Neural progenitor cell (in vitro differentiated cells): ENCODE data around the gene SLC51B. TPM values are rescaled to one million over a fixed set of nuclear protein-coding genes. Genes with fewer than 3 reads are reported as not detected.

Experiments used
- DNase-seq: peaks from one replicate; pipeline ENCODE4 v3.0.0-alpha.2; 2016; ENCODE audit warnings: low spot score
- H2AFZ ChIP-seq: fragments of 200-600 bp; sonication (generic); replicated peaks from 2 replicates; pipeline ENCODE4 v1.6.1; 2016; ENCODE audit warnings: antibody characterized with exemption
- H3F3A ChIP-seq: fragments of 200-600 bp; sonication (generic); 2 replicates; pipeline ENCODE4 v1.6.1; 2016; ENCODE audit warnings: antibody characterized with exemption, low read depth
- H3K27ac ChIP-seq: fragments of 200-600 bp; sonication (generic); 2 replicates; pipeline ENCODE4 v1.5.1; 2016; ENCODE audit warnings: mild to moderate bottlenecking
- H3K27me3 ChIP-seq: fragments of 200-600 bp; sonication (generic); 2 replicates; pipeline ENCODE4 v1.6.1; 2016; ENCODE audit warnings: mild to moderate bottlenecking, moderate library complexity
- H3K36me3 ChIP-seq: fragments of 200-600 bp; sonication (generic); 2 replicates; pipeline ENCODE4 v1.5.1; 2016
- H3K4me1 ChIP-seq: fragments of 200-600 bp; sonication (generic); 2 replicates; pipeline ENCODE4 v1.6.1; 2016; ENCODE audit warnings: mixed run types
- H3K4me2 ChIP-seq: fragments of 200-600 bp; sonication (generic); 2 replicates; pipeline ENCODE4 v1.6.1; 2016
- H3K4me3 ChIP-seq: fragments of 200-600 bp; sonication (generic); 2 replicates; pipeline ENCODE4 v1.5.1; 2016
- H3K79me2 ChIP-seq: fragments of 200-600 bp; sonication (generic); 2 replicates; pipeline ENCODE4 v1.6.1; 2016; ENCODE audit warnings: low read depth
- H3K9ac ChIP-seq: fragments of 200-600 bp; sonication (generic); 2 replicates; pipeline ENCODE4 v1.6.1; 2016
- H3K9me3 ChIP-seq: fragments of 200-600 bp; sonication (generic); 2 replicates; pipeline ENCODE4 v1.5.1; 2016; ENCODE audit warnings: low read depth
- H4K20me1 ChIP-seq: fragments of 200-600 bp; sonication (generic); 2 replicates; pipeline ENCODE4 v1.6.1; 2016; ENCODE audit warnings: low read depth
- H3K27ac Mint-ChIP-seq: 3 replicates; pipeline ENCODE4 v1.8.0; 2021; ENCODE audit warnings: mixed read lengths
- H3K27me3 Mint-ChIP-seq: 2 replicates; pipeline ENCODE4 v1.8.0; 2022; ENCODE audit warnings: low read depth, mild to moderate bottlenecking, inconsistent platforms, moderate library complexity, mixed read lengths; ENCODE audit not compliant: insufficient read depth
- H3K36me3 Mint-ChIP-seq: 3 replicates; pipeline ENCODE4 v1.8.0; 2021; ENCODE audit warnings: mixed read lengths
- H3K4me1 Mint-ChIP-seq: 3 replicates; pipeline ENCODE4 v1.8.0; 2021; ENCODE audit warnings: mixed read lengths
- H3K4me3 Mint-ChIP-seq: 3 replicates; pipeline ENCODE4 v1.8.0; 2021; ENCODE audit warnings: mild to moderate bottlenecking, moderate library complexity, mixed read lengths
- H3K9me3 Mint-ChIP-seq: 3 replicates; pipeline ENCODE4 v1.8.0; 2020; ENCODE audit warnings: mixed read lengths
- CTCF ChIP-seq: fragments of 200-600 bp; sonication (generic); IDR thresholded peaks from 2 replicates; pipeline ENCODE4 v1.5.1; 2017; ENCODE audit warnings: antibody characterized with exemption, mild to moderate bottlenecking
- EZH2 ChIP-seq: fragments of 200-600 bp; sonication (generic); IDR thresholded peaks from 2 replicates; pipeline ENCODE4 v1.6.1; 2017; ENCODE audit warnings: antibody characterized with exemption, mild to moderate bottlenecking, moderate library complexity
- EZH2phosphoT487 ChIP-seq: fragments of 200-600 bp; sonication (generic); IDR thresholded peaks from 2 replicates; pipeline ENCODE4 v1.6.1; 2017; ENCODE audit warnings: antibody characterized with exemption
- total RNA-seq: library from RNA; depleted of rRNA; stranded (reverse); fragments of >200 nt; gene quantifications from 2 replicates; pipeline ENCODE4 v1.2.3, GENCODE V29; 2015; ENCODE audit warnings: low replicate concordance

The SLC51B gene
- total RNA-seq, 1 donor from 2014 or later = not detected

GRCh38 chr15:65049418-65049840, 4.2 kb downstream of the SLC51B start:
- no peak overlapping the region for H2AFZ ChIP-seq
- no peaks in the 10 kb centered on the region for H3K9me3 ChIP-seq
- no peaks in the 10 kb centered on the region for H3K36me3 ChIP-seq
- Mint-ChIP-seq H3K36me3 (no peaks in the 10 kb centered on the region), H3K4me1 (peaks cover 30% of the 10 kb centered on the region), H3K27me3 (peaks cover 3% of the 10 kb centered on the region), H3K4me3 (peak overlapping the region; percentile 54), H3K27ac (no peak overlapping the region), H3K9me3 (no peaks in the 10 kb centered on the region)
- H3F3A ChIP-seq = peaks cover 1% of the 10 kb centered on the region
- peaks cover 1% of the 10 kb centered on the region for H4K20me1 ChIP-seq
- no peak overlapping the region for H3K27ac ChIP-seq
- TF ChIP-seq EZH2phosphoT487 = no peak
- no peaks in the 10 kb centered on the region for H3K79me2 ChIP-seq
- H3K27me3 ChIP-seq = peaks cover 13% of the 10 kb centered on the region
- no peaks in the 10 kb centered on the region for H3K4me1 ChIP-seq
- H3K9ac ChIP-seq = no peak overlapping the region
- DNase-seq = peak; percentile 98
- H3K4me2 ChIP-seq = peak overlapping the region; percentile 69
- H3K4me3 ChIP-seq = peak overlapping the region; percentile 32

- Histone ChIP-seq H3F3A (peaks cover 2% of the 10 kb centered on the region), H3K9ac (no peak overlapping the region), H3K4me3 (no peak overlapping the region), H3K27ac (no peak overlapping the region), H4K20me1 (peaks cover 8% of the 10 kb centered on the region), H3K36me3 (no peaks in the 10 kb centered on the region), H3K27me3 (peaks cover 13% of the 10 kb centered on the region), H3K9me3 (no peaks in the 10 kb centered on the region), H3K79me2 (no peaks in the 10 kb centered on the region), H3K4me2 (no peak overlapping the region), H3K4me1 (no peaks in the 10 kb centered on the region), H2AFZ (no peak overlapping the region)
- H3K27ac Mint-ChIP-seq = peak overlapping the region; percentile 2
- DNase-seq = no peak
- no peaks in the 10 kb centered on the region for H3K36me3 Mint-ChIP-seq
- no peaks in the 10 kb centered on the region for H3K9me3 Mint-ChIP-seq
- no peak for TF ChIP-seq CTCF
- TF ChIP-seq EZH2 = no peak
- no peak for TF ChIP-seq EZH2phosphoT487
- peak overlapping the region; percentile 54 for H3K4me3 Mint-ChIP-seq
- H3K27me3 Mint-ChIP-seq = no peaks in the 10 kb centered on the region
- H3K4me1 Mint-ChIP-seq = peaks cover 23% of the 10 kb centered on the region
Measured at GRCh38 chr15:65050270-65050669, 5.1 kb downstream of the SLC51B start.

GRCh38 chr15:65051266-65051665, 6.1 kb downstream of the SLC51B start:
- DNase-seq = no peak
- Histone ChIP-seq H3K9ac (no peak overlapping the region), H3K4me2 (no peak overlapping the region), H3K27ac (no peak overlapping the region), H3F3A (peaks cover 2% of the 10 kb centered on the region), H4K20me1 (peaks cover 8% of the 10 kb centered on the region), H3K36me3 (no peaks in the 10 kb centered on the region), H2AFZ (no peak overlapping the region), H3K4me3 (no peak overlapping the region), H3K9me3 (no peaks in the 10 kb centered on the region), H3K79me2 (no peaks in the 10 kb centered on the region), H3K4me1 (no peaks in the 10 kb centered on the region), H3K27me3 (peaks cover 13% of the 10 kb centered on the region)
- Mint-ChIP-seq H3K4me3 (peak overlapping the region; percentile 29), H3K27ac (no peak overlapping the region), H3K36me3 (no peaks in the 10 kb centered on the region), H3K9me3 (no peaks in the 10 kb centered on the region), H3K27me3 (no peaks in the 10 kb centered on the region), H3K4me1 (peaks cover 26% of the 10 kb centered on the region)
- TF ChIP-seq EZH2phosphoT487 (no peak), CTCF (no peak), EZH2 (no peak)

- Histone ChIP-seq H3K36me3 (no peaks in the 10 kb centered on the region), H3K79me2 (no peaks in the 10 kb centered on the region), H2AFZ (no peak overlapping the region), H3K4me3 (no peak overlapping the region), H3K9me3 (no peaks in the 10 kb centered on the region), H3K4me1 (no peaks in the 10 kb centered on the region), H4K20me1 (peaks cover 8% of the 10 kb centered on the region), H3K4me2 (no peak overlapping the region), H3F3A (peaks cover 2% of the 10 kb centered on the region), H3K9ac (no peak overlapping the region), H3K27me3 (peaks cover 13% of the 10 kb centered on the region), H3K27ac (no peak overlapping the region)
- H3K27ac Mint-ChIP-seq = peak overlapping the region; percentile 23
- H3K4me1 Mint-ChIP-seq = peaks cover 34% of the 10 kb centered on the region
- H3K4me3 Mint-ChIP-seq = no peak overlapping the region
- no peak for DNase-seq
- H3K27me3 Mint-ChIP-seq = no peaks in the 10 kb centered on the region
- no peaks in the 10 kb centered on the region for H3K9me3 Mint-ChIP-seq
- TF ChIP-seq EZH2 (no peak), EZH2phosphoT487 (no peak), CTCF (no peak)
- H3K36me3 Mint-ChIP-seq = no peaks in the 10 kb centered on the region
Measured at GRCh38 chr15:65052956-65053355, 7.8 kb downstream of the SLC51B start.
